ENCODE measurements around the gene TSPEAR. TPM values are rescaled to one million over a fixed set of nuclear protein-coding genes. Genes with fewer than 3 reads are reported as not detected.

Gene TSPEAR
- polyA plus RNA-seq, 1 of the 3 experiments (the other 2 are of a cell fraction): 0.08 TPM

GRCh38 chr21:44732263-44732662 is 20.9 kb upstream of the TSPEAR start:
- no peaks in the 10 kb centered on the region for H4K20me1 ChIP-seq (ENCODE audit: insufficient read depth)
- H3K27me3 ChIP-seq (ENCODE audit: insufficient read depth): peaks cover 29% of the 10 kb centered on the region; the same call in 1 of the 2 replicates
- H3K9ac ChIP-seq: no peak overlapping the region
- ChIA-PET POLR2A (no interaction called here), CTCF (interaction anchor here (0.8 to 0.9 kb wide), 2 partner anchors 10 to 21 kb away, joined by 3 read pairs; partner anchors contain the start of gene TSPEAR)
- no peak overlapping the region for H3K4me3 ChIP-seq (ENCODE audit: low read depth in 2 of 2, low read length in 1 of 2)
- H3K9me2 ChIP-seq: no peaks in the 10 kb centered on the region
- no peaks in the 10 kb centered on the region for H3K9me3 ChIP-seq
- H3K4me2 ChIP-seq: no peak overlapping the region
- no peaks in the 10 kb centered on the region for H3F3A ChIP-seq (replicated peaks; ENCODE audit: insufficient read depth)
- no peak overlapping the region for H3K27ac ChIP-seq (ENCODE audit: low read depth in 2 of 2, low read length in 1 of 2)
- no peaks in the 10 kb centered on the region for H3K36me3 ChIP-seq (replicated peaks in 1 of 2; ENCODE audit: control insufficient read depth in 1 of 2, insufficient read depth in 2 of 2, low read length in 1 of 2)
- no peak for DNase-seq
- H3K4me1 ChIP-seq (ENCODE audit: control insufficient read depth in 1 of 2, insufficient read depth in 2 of 2, low read depth in 1 of 2, low read length in 1 of 2): no peaks in the 10 kb centered on the region
- TF ChIP-seq PBX3 (IDR thresholded peaks at IDR 0.05) (no peak), IRF3 (IDR thresholded peaks at IDR 0.05; ENCODE audit: low read depth, low read length) (no peak), GABPA (IDR thresholded peaks at IDR 0.05; ENCODE audit: low read depth) (no peak), USF1 (IDR thresholded peaks at IDR 0.05; ENCODE audit: borderline replicate concordance, low read depth) (no peak), FOXM1 (IDR thresholded peaks at IDR 0.05; ENCODE audit: low read depth) (no peak), CTCF (IDR thresholded peaks at IDR 0.05) (no peak), SIN3A (IDR thresholded peaks at IDR 0.05; ENCODE audit: borderline replicate concordance, low read depth, low read length) (no peak), USF2 (IDR thresholded peaks at IDR 0.05; ENCODE audit: borderline replicate concordance, low read depth, low read length) (no peak), MAX (IDR thresholded peaks at IDR 0.05; ENCODE audit: low read depth) (no peak), CHD2 (IDR thresholded peaks at IDR 0.05; ENCODE audit: low read length, partially characterized antibody) (no peak), MXI1 (IDR thresholded peaks at IDR 0.05; ENCODE audit: low read depth, low read length) (no peak), ELF1 (IDR thresholded peaks at IDR 0.05) (no peak), GATA2 (CRISPR knock-in tag; IDR thresholded peaks at IDR 0.05) (no peak), TAF1 (IDR thresholded peaks at IDR 0.05; ENCODE audit: borderline replicate concordance, low read depth, low read length) (no peak)
- H3K79me2 ChIP-seq (ENCODE audit: insufficient read depth): no peaks in the 10 kb centered on the region
- whole genome bisulfite sequencing (ENCODE audit: low lambda C conversion rate): 64% methylated on average over 10 of the region's 10 CpGs
- no peak overlapping the region for H2AFZ ChIP-seq (ENCODE audit: low read depth)

All from SK-N-SH (cell line).